Renal pelvis (tissue), 12 donors: ENCODE results near the gene PCDH10. TPM values are rescaled to one million over a fixed set of nuclear protein-coding genes. Genes with fewer than 3 reads are reported as not detected.
A peak's percentile ranks its signal among the peaks of the same experiment; 100 is the strongest.

Experiments
- DNase-seq: peaks from one replicate; pipeline ENCODE4 v3.0.0-alpha.2; 2013
- long read RNA-seq, 16 experiments: transcript quantifications; one replicate each; lab custom pipeline, GENCODE V29; 2026
- polyA plus RNA-seq, 3 donors: library from polyadenylated mRNA; unstranded; fragments of 120-200 nt; gene quantifications; one replicate each; pipeline ENCODE4 v1.2.1, GENCODE V29; 2013; ENCODE audit not compliant: insufficient read length in 3 of 3

Gene PCDH10, protein sequence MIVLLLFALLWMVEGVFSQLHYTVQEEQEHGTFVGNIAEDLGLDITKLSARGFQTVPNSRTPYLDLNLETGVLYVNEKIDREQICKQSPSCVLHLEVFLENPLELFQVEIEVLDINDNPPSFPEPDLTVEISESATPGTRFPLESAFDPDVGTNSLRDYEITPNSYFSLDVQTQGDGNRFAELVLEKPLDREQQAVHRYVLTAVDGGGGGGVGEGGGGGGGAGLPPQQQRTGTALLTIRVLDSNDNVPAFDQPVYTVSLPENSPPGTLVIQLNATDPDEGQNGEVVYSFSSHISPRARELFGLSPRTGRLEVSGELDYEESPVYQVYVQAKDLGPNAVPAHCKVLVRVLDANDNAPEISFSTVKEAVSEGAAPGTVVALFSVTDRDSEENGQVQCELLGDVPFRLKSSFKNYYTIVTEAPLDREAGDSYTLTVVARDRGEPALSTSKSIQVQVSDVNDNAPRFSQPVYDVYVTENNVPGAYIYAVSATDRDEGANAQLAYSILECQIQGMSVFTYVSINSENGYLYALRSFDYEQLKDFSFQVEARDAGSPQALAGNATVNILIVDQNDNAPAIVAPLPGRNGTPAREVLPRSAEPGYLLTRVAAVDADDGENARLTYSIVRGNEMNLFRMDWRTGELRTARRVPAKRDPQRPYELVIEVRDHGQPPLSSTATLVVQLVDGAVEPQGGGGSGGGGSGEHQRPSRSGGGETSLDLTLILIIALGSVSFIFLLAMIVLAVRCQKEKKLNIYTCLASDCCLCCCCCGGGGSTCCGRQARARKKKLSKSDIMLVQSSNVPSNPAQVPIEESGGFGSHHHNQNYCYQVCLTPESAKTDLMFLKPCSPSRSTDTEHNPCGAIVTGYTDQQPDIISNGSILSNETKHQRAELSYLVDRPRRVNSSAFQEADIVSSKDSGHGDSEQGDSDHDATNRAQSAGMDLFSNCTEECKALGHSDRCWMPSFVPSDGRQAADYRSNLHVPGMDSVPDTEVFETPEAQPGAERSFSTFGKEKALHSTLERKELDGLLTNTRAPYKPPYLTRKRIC
- 1 to 10 TPM; 2.2 to 5.4 (median 5.0) TPM for polyA plus RNA-seq
- long read RNA-seq, donor 1, full-length matches to known transcripts = 2 of 2 reads
- long read RNA-seq, donor 1, partial matches to known transcripts = 0 of 2 reads
- long read RNA-seq, donor 1, other reads (novel, unspliced or antisense) = 0 of 2 reads
- long read RNA-seq, donor 2, full-length matches to known transcripts = 8 of 8 reads
- long read RNA-seq, donor 2, partial matches to known transcripts = 0 of 8 reads
- long read RNA-seq, donor 2, other reads (novel, unspliced or antisense) = 0 of 8 reads
- long read RNA-seq, donor 3, full-length matches to known transcripts = 13 of 13 reads
- long read RNA-seq, donor 3, partial matches to known transcripts = 0 of 13 reads
- long read RNA-seq, donor 3, other reads (novel, unspliced or antisense) = 0 of 13 reads
- long read RNA-seq, donor 4, full-length matches to known transcripts = 3 of 3 reads
- long read RNA-seq, donor 4, partial matches to known transcripts = 0 of 3 reads
- long read RNA-seq, donor 4, other reads (novel, unspliced or antisense) = 0 of 3 reads
- long read RNA-seq, donor 5, full-length matches to known transcripts = 3 of 3 reads
- long read RNA-seq, donor 5, partial matches to known transcripts = 0 of 3 reads
- long read RNA-seq, donor 5, other reads (novel, unspliced or antisense) = 0 of 3 reads
- long read RNA-seq, donor 6, full-length matches to known transcripts = 5 of 5 reads
- long read RNA-seq, donor 6, partial matches to known transcripts = 0 of 5 reads
- long read RNA-seq, donor 6, other reads (novel, unspliced or antisense) = 0 of 5 reads
- long read RNA-seq, donor 7, full-length matches to known transcripts = 7 of 7 reads
- long read RNA-seq, donor 7, partial matches to known transcripts = 0 of 7 reads
- long read RNA-seq, donor 7, other reads (novel, unspliced or antisense) = 0 of 7 reads
- long read RNA-seq, donor 8, full-length matches to known transcripts = 19 of 19 reads
- long read RNA-seq, donor 8, partial matches to known transcripts = 0 of 19 reads
- long read RNA-seq, donor 8, other reads (novel, unspliced or antisense) = 0 of 19 reads
- long read RNA-seq, donor 9, full-length matches to known transcripts = 3 of 3 reads
- long read RNA-seq, donor 9, partial matches to known transcripts = 0 of 3 reads
- long read RNA-seq, donor 9, other reads (novel, unspliced or antisense) = 0 of 3 reads
- long read RNA-seq, donor 10, full-length matches to known transcripts = 9 of 9 reads
- long read RNA-seq, donor 10, partial matches to known transcripts = 0 of 9 reads
- long read RNA-seq, donor 10, other reads (novel, unspliced or antisense) = 0 of 9 reads
- long read RNA-seq, donor 11, full-length matches to known transcripts = 11 of 11 reads
- long read RNA-seq, donor 11, partial matches to known transcripts = 0 of 11 reads
- long read RNA-seq, donor 11, other reads (novel, unspliced or antisense) = 0 of 11 reads
- long read RNA-seq, donor 12, full-length matches to known transcripts = 5 of 5 reads
- long read RNA-seq, donor 12, partial matches to known transcripts = 0 of 5 reads
- long read RNA-seq, donor 12, other reads (novel, unspliced or antisense) = 0 of 5 reads
- long read RNA-seq, donor 13, full-length matches to known transcripts = 6 of 6 reads
- long read RNA-seq, donor 13, partial matches to known transcripts = 0 of 6 reads
- long read RNA-seq, donor 13, other reads (novel, unspliced or antisense) = 0 of 6 reads
- long read RNA-seq, donor 14, full-length matches to known transcripts = 14 of 14 reads
- long read RNA-seq, donor 14, partial matches to known transcripts = 0 of 14 reads
- long read RNA-seq, donor 14, other reads (novel, unspliced or antisense) = 0 of 14 reads
- long read RNA-seq, donor 15, full-length matches to known transcripts = 8 of 8 reads
- long read RNA-seq, donor 15, partial matches to known transcripts = 0 of 8 reads
- long read RNA-seq, donor 15, other reads (novel, unspliced or antisense) = 0 of 8 reads
- long read RNA-seq, donor 16, full-length matches to known transcripts = 8 of 8 reads
- long read RNA-seq, donor 16, partial matches to known transcripts = 0 of 8 reads
- long read RNA-seq, donor 16, other reads (novel, unspliced or antisense) = 0 of 8 reads

DNA sequence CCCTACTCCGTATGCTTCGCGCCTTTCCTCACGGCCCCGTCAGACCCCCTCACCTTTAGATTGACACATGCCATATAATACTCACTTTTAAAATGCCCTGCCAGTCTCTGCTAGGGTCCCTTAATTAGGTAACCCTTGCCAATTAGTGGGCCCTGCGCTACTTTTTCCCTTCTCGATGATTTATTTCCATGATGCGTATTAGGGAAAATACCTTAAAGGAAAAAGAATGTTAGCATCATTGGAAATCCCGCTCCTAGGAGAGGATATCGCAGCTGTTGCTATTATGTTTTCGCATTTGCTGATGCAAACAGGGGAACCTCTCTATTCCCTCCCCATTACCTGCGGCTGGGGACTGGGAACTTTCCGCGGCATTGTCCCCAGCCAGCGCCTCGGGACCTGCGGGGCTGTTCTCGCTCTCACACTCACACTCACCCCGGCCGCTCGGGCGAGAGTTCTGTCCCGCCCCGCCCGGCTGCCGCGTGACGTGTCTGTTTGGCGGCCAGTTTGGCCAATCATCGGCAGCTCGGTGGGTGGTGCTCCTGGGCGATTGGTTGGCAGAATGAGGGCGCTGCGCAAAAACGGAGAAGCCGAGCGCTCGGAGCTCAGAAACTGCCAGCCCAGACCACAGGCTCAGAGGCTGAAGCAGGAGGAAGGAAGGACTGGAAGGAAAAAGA, at the start of gene PCDH10:
Gene PCDH10, plus strand, starts transcription at position 605 of the 674 bp plus-strand sequence. CDS start 847 bp downstream, outside the sequence.
- DNase-seq = peak; percentile 92

DNA sequence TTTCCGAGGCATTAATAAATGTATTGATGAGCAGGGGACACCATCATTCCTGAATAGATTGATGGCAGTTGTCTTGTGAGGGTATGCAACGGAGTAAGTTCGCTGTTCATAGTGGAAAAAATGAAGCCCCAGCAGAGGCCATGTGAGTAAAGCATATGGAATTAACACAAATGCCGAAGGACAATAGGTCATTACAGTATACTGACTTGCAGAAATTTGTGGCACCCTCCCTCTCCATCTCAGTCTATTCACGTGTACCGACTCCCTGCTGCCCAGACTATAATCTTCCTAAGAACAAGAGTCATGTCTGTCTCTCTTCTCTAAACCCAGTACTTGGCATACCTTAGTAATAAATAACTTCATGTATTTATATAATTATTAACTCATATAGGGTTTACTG, 47.1 kb upstream of the PCDH10 start:
- DNase-seq = no peak

DNA sequence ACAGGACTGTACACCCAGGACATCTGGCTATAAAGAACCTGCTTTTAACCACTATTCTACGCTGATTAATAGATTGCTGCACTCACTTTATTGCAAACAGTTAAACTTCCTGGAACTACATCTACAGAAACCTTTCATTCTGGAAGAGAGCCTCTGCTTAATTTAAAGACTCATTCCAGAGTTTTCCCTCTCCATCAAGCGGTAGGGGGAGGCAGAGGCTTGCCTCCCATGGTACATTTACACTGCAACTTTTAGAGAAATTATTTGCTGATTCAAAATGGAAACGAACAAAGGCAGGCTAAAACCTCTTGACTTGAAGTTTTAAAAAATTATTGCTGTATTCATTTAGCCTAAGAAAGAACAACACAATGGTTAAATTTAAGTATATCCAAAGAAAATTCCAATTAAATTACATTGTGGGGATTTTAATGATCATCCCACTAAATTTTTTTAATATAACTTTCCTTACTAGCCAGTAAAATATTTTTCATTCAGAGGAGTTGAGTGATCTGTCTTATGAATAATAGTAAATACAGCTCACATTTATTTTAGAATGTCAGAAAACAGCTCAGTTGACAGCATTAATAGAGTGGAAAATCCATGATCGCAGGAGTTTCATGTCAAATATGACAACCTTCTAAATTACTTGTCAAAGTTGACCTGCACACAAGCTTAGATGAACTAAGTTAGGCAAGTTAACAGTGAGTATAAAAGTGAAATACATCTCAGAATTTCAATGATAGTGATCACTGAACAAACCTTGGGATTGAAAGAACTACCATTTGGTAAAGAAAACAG, 46.3 kb upstream of the PCDH10 start:
- no peak for DNase-seq

DNA sequence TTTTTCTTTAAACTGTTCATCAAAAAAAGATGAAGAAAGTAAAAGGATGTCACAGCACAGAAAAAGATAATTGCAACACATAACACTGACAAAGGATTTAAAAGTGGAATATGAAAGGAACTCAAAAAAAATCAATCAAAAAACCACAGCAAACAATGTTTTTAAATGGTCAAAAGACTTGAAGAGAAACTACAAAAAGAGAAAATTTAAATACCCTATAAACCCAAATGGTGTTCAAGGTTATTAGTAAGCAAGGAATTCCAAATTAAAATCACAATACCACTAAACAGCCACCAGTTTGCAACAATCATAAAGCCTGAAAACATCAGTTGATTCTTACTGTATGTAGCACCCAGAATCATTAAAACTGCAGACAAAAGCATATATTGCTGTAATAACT, 36.5 kb upstream of the PCDH10 start:
- DNase-seq = no peak

DNA sequence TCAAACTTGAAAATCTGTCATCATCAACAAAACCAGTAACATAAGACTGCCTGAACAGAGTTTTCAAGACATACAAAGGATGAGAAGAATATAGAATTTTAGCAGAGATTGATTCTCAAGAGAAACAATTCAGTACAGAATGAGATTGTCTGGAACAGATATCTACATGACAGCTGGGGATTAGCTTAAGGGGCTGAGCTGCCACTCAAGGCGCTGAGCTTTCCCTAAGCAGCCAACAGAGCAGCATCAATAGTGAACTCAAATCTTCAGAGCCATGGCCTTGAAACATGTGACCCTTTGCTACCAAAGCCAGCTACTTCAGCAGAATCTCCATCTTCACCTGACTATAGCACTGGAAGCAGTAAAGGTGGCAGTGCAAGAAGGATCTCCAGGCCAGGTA, 24.3 kb upstream of the PCDH10 start:
- DNase-seq = no peak

DNA sequence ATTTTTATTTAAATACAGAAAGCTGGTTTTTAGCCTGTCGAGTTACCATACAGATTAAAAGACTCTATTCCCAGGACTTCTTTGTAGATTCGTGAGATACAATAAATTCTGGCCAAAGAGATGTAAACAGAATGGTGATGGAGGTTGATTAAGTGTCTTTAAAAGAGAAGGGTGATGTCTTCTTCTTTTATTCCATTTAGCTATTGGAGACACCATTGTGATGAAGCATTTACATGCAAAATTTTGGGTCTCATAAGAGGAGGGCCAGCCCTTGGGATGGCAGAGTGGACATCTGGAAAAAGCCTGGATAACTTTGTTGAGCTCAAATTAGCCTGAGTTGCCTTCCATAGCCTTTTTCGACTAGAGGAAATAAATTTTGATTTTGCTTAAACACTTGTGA, 21.6 kb upstream of the PCDH10 start:
- no peak for DNase-seq

DNA sequence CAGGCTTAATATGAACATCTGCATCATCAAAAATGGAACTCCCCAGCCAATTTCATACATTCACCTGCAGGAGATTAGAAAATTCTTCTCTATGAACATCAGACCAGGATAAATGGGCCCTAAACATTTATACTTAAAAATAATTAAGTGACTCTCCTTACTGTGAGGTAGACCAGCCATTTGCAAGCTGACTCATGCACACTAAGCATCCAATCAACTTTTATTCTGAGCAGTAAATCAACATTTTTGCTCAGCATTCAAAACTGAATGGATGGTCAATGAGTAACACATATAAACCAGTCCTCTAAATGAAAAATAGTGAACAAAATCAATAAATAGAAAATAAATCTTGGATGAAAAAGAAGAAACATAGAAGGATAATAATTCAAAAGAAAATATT, 19.9 kb upstream of the PCDH10 start:
- DNase-seq = no peak

DNA sequence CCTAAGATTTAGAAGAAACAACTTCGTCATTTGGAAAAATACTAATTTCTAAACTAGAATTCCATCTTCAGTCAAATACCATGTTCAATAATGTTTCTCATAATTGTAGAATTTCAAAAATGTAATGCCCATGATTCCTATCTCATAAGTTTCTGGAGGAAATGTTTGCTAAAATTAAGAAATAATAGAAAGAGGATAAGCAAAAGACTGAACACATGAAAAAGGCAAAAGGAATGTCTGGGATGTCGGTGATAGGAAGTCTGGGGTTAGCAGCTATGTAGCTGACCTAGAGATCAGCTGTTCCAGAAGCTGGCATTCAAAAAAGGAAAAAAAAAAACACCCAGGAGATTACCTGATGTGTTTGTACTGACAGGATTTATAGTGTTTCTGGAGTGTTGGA, 18.9 kb upstream of the PCDH10 start:
- DNase-seq = no peak

DNA sequence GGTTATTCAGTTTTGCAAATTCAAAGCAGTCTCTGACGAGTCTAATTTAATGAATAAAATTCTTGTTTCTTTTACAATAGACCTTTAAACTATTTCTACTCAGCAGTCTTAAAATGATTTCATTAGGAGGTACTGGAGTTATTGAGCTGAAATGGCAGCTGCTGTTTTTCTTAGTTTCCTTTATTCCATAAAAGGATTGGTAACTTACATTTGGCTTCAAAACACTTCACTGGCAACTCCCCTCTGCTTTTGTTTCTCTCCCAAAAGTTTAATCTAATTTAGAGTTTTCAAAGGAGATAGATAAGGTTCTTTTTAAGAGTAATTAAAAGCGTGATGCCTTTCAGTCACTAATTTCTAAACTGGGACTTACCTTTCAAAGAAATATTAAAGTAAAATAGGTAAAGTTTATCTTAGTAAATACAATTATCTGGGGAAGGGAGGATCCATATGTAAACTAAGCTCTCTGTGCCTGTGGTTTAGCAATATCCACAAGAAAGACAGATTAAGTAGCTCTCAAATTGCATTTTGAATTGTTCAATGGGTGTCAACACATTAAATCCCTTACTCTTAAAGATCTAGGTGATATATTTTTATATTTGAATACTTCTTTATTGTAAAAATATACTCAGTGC, 17.1 kb upstream of the PCDH10 start:
- DNase-seq = no peak

DNA sequence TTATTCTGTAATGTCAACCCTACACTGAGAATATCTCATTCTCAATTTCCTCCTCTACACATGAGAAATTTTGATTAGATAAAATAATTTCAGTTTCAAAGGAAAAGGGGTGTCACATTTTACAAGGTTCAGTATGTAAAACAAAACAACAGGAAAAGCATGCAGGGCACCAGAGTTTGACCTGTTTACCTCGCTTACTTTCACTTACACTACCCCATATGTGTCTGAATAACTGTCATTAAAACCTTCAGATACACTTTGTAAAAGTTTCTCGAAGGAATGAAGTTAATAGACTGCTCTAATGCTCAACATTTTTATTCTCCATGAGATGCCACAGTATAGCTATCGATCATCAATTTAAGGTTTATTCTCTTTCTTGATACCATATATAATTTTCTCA, 12.3 kb upstream of the PCDH10 start:
- no peak for DNase-seq

DNA sequence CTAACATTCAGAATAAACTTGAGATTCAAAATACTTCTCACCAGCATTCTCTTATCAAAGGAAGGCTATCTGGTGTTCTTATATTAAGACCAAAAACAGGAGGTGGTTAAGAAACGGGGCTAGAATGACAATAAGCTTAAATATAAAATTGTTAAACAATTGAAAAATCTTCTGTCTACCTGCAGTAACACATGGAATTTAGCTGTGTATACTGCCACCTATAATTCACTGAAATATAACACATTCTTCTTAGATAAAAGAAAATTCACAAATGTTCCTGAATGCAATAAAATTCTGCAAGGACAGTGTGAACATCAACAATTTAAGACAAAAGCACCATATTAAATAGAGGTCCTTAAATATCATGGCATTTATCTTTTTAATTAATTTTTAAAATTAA, 11.5 kb upstream of the PCDH10 start:
- DNase-seq = no peak

DNA sequence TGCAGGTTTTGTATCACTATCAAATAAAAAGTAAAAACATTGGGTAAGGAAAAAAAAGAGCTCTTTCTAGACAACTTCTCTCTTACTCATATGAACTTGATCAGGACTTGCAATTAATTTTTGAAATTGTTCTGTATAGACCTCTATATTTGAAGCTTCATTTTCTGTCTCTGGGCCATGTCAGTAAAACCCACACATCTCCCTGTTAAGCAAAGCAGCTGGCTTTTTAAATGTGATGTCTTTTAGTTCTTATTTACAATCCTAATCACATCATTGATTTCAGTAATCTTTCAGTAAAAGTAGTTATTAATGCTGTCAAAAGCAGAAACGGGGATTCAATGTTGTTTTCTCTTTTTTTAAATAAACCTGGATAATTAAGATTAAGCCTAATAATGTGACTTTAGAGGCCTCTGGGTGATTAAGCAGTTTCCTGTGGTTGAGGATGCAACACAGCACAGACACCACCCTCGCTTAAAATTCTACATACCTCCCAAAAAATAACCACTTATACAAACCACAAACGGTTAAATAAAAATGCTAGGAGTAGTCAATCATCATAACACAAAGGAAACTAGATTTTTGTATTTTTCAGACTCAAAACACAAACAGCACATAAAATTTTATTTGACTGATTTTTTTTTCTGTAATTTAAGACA, 5.2 kb upstream of the PCDH10 start:
- DNase-seq = no peak

DNA sequence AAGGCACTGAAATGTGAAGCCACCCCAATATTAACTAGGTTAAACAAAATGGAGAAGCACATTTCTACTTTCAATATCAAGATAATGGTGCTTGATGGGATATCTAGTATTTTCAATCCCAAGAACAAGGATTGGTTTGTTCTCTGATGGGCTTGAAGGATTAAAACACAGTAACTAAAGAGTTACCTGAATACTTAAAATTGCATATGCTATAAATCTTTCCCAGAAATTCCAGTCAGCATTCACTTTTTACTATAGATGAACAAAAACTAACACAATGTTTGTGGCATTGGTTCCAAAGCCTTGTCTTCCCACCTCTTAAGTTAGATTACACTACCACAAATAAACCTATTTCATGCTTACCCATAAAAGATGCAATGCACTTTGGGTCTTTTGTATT, 3.9 kb upstream of the PCDH10 start:
- DNase-seq = no peak

DNA sequence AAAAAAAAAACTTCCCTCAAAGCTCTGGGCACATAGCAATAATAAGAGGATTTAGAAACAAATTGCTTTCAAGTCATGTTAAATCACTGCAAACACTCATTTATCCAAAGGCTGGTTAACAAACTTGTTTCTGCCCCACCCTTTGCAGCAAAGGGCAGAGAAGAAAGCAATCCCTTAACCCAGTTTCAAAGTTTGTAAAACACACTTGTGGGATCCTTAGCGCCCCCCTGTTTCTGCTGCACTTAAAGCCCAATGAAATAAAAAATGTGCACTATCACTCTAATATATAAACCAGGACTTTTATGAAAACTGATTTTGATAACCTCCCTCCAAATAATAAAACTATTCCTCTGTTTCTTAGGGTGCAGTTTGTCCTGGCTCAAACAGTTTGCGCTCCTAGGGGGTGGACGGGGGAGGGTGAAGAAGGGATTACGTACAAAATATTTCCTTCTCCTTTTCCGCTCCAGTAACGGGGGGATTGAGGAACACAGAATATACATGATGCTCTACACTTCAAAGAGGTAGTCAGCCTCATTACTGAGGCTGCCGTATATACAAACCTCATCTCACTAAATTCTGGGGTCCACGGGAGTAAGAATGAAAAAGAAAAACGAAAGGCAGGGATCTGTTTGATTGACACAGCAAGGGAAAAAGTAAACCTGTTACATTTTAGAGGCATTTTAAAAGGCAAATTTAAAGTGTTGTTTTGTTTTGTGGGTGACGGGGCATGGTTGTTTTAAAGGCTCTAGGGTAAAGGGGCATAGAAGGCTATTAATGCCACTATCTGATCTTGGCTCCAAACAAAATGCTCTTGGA, 3.1 kb upstream of the PCDH10 start:
- no peak for DNase-seq
